ENCODE results near the gene CTDP1. TPM values are rescaled to one million over a fixed set of nuclear protein-coding genes. Genes with fewer than 3 reads are reported as not detected.

CTDP1 gene
- total and polyA plus RNA-seq, 4 donors = 7.0 to 19.8 (median 16.7) TPM

DNA sequence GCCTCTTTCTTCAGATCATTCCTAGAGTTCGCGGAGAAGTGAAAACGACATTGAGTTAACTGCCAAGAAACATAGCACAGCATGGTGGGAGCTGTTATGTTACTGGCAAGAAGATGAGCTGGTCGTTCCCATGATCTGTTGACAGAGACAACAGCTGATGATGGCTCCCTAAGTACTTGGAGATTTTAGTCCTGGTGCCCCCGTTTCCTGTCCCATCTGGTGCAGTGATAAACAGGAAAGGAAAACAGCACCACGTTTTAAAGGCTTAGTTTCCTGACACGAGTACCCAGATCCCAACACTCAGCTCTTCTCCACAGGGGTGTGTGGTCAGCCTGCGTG, 61.7 kb downstream of the CTDP1 start:
- Histone ChIP-seq H3K4me1 (ENCODE audit: control insufficient read depth in 1 of 2, insufficient read depth in 2 of 2, low read length in 2 of 2) (no peaks in the 10 kb centered on the region), H3K27ac (ENCODE audit: low read depth in 1 of 2, low read length in 2 of 2) (no peak overlapping the region), H3K4me3 (ENCODE audit: low read length in 2 of 2) (no peak overlapping the region), H3K9me3 (ENCODE audit: control insufficient read depth, low read length) (no peaks in the 10 kb centered on the region), H3K36me3 (ENCODE audit: control insufficient read depth in 1 of 2, insufficient read depth in 2 of 2, low read length in 1 of 2) (peaks cover 5 to 6% of the 10 kb centered on the region in 2 donors), H3K27me3 (ENCODE audit: control insufficient read depth in 1 of 2, insufficient read depth in 2 of 2, low read length in 1 of 2) (no peaks in the 10 kb centered on the region)
- DNase-seq (no peak), ATAC-seq (ENCODE audit: low FRiP score) (no peak)
- WGBS, 2 donors = 66 to 76% methylated on average over 8 of the region's 8 CpGs
- intact Hi-C loops (cut with DNase I) = no loop called here

DNA sequence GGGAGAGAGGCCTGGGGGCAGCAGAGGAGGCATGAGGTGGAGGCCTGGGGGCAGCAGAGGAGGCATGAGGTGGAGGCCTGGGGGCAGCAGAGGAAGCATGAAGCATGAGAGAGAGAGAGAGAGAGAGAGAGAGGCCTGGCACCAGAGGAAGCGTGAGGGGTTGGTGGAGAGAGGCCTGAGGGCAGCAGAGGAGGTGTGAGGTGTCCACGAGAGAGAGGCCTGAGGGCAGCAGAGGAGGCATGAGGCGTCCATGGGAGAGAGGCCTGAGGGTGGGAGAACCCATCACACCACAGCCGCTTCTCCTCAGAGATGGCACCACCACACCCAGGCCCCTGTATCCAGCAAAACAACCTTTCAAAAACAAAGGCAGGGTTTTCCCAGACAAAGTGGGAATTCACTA, 62.5 kb downstream of the CTDP1 start:
- intact Hi-C loops (cut with DNase I) = no loop called here
- H3K9me3 ChIP-seq (ENCODE audit: control insufficient read depth, low read length) = no peaks in the 10 kb centered on the region
- DNase-seq (peak in 1 of 2 donors; percentile 17), ATAC-seq (ENCODE audit: low FRiP score) (no peak)
- no peaks in the 10 kb centered on the region for H3K27me3 ChIP-seq (ENCODE audit: control insufficient read depth in 1 of 2, insufficient read depth in 2 of 2, low read length in 1 of 2)
- peaks cover 2 to 6% of the 10 kb centered on the region in 2 donors for H3K36me3 ChIP-seq (ENCODE audit: control insufficient read depth in 1 of 2, insufficient read depth in 2 of 2, low read length in 1 of 2)
- no peak overlapping the region for H3K27ac ChIP-seq (ENCODE audit: low read depth in 1 of 2, low read length in 2 of 2)
- H3K4me3 ChIP-seq (ENCODE audit: low read length in 2 of 2) = no peak overlapping the region
- no peaks in the 10 kb centered on the region for H3K4me1 ChIP-seq (ENCODE audit: control insufficient read depth in 1 of 2, insufficient read depth in 2 of 2, low read length in 2 of 2)
- WGBS, 2 donors = 96 to 99% methylated on average over 4 of the region's 4 CpGs

DNA sequence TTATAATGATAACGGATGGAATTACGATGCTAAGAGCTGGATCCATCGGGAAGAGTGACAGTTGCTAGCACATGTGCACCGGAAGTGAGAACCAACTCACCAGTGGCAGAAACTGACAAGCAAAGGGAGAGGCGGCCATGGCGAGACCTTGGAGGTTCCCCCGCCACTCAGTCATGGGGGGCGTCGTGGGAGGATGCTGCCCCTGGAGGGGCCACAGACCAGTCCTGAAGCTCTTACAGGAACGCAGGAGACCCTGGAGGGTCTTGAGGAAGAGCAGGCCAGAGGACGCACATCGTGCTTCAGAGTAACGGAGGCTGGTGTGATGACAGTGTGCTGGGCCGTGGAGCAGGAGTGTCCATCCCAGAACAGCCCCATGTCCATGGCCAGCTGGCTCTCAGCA, 65.0 kb downstream of the CTDP1 start:
- H3K4me3 ChIP-seq (ENCODE audit: low read length in 2 of 2) = no peak overlapping the region
- no peaks in the 10 kb centered on the region for H3K27me3 ChIP-seq (ENCODE audit: control insufficient read depth in 1 of 2, insufficient read depth in 2 of 2, low read length in 1 of 2)
- H3K9me3 ChIP-seq (ENCODE audit: control insufficient read depth, low read length) = no peaks in the 10 kb centered on the region
- H3K36me3 ChIP-seq (ENCODE audit: control insufficient read depth in 1 of 2, insufficient read depth in 2 of 2, low read length in 1 of 2) = no peaks in the 10 kb centered on the region
- H3K27ac ChIP-seq (ENCODE audit: low read depth in 1 of 2, low read length in 2 of 2) = no peak overlapping the region
- WGBS, 2 donors = 93 to 95% methylated on average over 14 of the region's 14 CpGs
- ATAC-seq (ENCODE audit: low FRiP score) (no peak), DNase-seq (peak; percentile 6 to 38)
- intact Hi-C loops (cut with DNase I) = no loop called here
- no peaks in the 10 kb centered on the region for H3K4me1 ChIP-seq (ENCODE audit: control insufficient read depth in 1 of 2, insufficient read depth in 2 of 2, low read length in 2 of 2)

DNA sequence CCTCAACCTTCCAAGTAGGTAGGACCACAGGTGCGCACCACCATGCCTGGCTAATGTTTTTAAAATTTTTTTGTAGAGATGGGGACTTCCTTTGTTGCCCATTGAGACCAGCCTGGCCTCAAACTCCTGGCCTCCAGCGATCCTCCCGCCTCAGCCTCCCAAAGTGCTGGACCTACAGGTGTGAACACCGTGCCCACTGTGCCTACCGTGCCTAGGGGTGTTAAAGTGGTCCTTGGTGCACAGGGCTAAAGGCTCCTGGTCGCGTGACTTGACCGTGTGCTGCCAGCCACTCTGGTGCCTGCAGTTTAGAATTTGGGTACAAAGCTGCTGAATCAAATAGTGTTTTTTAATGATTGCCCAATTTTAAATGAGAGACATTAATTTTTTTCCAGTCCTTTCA, 67.1 kb downstream of the CTDP1 start:
- Histone ChIP-seq H3K4me3 (ENCODE audit: low read length in 2 of 2) (no peak overlapping the region), H3K27me3 (ENCODE audit: control insufficient read depth in 1 of 2, insufficient read depth in 2 of 2, low read length in 1 of 2) (no peaks in the 10 kb centered on the region), H3K27ac (ENCODE audit: low read depth in 1 of 2, low read length in 2 of 2) (no peak overlapping the region), H3K4me1 (ENCODE audit: control insufficient read depth in 1 of 2, insufficient read depth in 2 of 2, low read length in 2 of 2) (no peaks in the 10 kb centered on the region), H3K36me3 (ENCODE audit: control insufficient read depth in 1 of 2, insufficient read depth in 2 of 2, low read length in 1 of 2) (no peaks in the 10 kb centered on the region), H3K9me3 (ENCODE audit: control insufficient read depth, low read length) (no peaks in the 10 kb centered on the region)
- intact Hi-C loops (cut with DNase I) = no loop called here
- ATAC-seq (ENCODE audit: low FRiP score) = no peak
- peak; percentile 17 to 54 for DNase-seq
- WGBS, 2 donors = 97 to 98% methylated on average over 8 of the region's 8 CpGs

DNA sequence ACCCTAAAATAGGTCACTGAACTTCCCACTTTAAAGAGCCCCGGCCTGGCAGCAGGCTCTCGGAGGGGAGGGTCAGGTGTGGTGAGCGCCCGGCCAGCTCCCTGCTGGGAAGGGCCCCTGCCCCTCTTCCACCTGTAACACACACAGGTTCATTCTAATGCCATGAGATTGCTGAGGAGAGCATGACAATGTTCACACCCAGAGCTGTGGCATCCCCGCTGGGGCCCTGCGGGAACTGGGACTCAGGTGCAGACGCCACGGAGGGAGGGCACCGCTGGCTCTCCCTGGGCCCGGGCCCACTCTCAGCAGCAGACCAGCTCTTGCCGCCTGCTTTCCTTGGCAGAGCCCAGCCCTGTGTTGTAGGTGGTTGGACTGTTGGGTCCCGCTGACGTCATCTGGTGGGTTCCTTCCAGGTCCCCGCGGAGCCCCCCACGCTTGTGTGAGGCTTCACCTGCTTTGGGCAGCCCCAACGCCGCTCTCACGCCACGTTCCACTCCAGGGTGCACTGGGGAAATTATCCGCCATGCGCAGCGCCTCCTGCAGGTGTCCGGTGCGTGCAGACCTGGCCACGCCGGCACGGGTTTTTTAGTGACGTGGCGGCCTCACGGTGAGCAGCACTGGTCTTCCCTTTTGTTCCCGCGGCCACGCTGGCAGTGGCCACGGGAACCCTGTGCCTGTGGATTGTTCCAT, 67.7 kb downstream of the CTDP1 start:
- Histone ChIP-seq H3K27me3 (ENCODE audit: control insufficient read depth in 1 of 2, insufficient read depth in 2 of 2, low read length in 1 of 2) (no peaks in the 10 kb centered on the region), H3K4me3 (ENCODE audit: low read length in 2 of 2) (no peak overlapping the region), H3K9me3 (ENCODE audit: control insufficient read depth, low read length) (no peaks in the 10 kb centered on the region), H3K27ac (ENCODE audit: low read depth in 1 of 2, low read length in 2 of 2) (no peak overlapping the region), H3K4me1 (ENCODE audit: control insufficient read depth in 1 of 2, insufficient read depth in 2 of 2, low read length in 2 of 2) (no peaks in the 10 kb centered on the region), H3K36me3 (ENCODE audit: control insufficient read depth in 1 of 2, insufficient read depth in 2 of 2, low read length in 1 of 2) (no peaks in the 10 kb centered on the region)
- DNase-seq (peak; percentile 38 to 71), ATAC-seq (ENCODE audit: low FRiP score) (no peak)
- intact Hi-C loops (cut with DNase I) = no loop called here
- 85 to 90% methylated on average over 35 of the region's 35 CpGs for WGBS, 2 donors

DNA sequence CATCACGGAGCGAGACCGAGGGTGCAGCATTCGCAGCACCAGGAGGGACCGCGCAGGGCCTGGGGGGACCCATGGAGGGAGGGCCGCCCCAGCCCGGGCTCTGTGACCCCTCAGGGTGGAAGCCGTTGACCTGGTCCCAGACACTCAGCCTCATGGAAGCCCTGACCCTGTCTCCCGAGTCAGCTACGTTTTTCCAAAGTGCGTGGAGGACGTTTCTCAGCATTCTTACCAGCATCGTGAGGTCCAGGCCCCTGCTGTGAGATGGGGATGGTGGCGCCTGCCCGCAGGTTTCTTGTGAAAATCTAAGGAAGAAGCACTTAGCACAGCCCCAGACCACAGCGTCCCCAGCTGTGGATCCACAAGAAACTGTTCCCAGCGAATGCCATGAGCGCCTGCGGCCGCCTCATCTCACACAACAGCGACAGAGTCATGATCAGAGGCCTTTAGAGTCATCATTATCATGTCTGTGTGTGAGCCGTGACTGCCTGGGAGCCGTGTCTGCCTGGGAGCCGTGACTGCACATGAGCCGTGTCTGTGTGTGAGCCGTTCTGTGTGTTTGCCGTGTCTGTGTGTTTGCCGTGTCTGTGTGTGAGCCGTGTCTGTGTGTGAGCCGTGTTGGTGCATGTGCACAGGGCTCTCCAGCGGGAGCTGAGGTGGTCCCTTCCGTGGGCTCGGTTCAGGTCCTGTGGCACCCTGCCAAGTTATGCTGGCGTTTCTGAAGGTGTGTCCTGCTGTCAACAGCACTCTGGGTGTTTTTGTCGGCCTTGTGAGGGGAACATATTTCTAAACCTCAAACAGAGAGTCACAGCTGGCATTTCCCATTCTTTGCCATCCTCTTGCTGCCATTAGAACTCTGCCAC, 68.9 kb downstream of the CTDP1 start:
- no peaks in the 10 kb centered on the region for H3K27me3 ChIP-seq (ENCODE audit: control insufficient read depth in 1 of 2, insufficient read depth in 2 of 2, low read length in 1 of 2)
- H3K4me3 ChIP-seq (ENCODE audit: low read length in 2 of 2) = no peak overlapping the region
- no peaks in the 10 kb centered on the region for H3K9me3 ChIP-seq (ENCODE audit: control insufficient read depth, low read length)
- H3K4me1 ChIP-seq (ENCODE audit: control insufficient read depth in 1 of 2, insufficient read depth in 2 of 2, low read length in 2 of 2) = no peaks in the 10 kb centered on the region
- 90% methylated on average over 35 to 36 of the region's 36 CpGs for WGBS, 2 donors
- H3K27ac ChIP-seq (ENCODE audit: low read depth in 1 of 2, low read length in 2 of 2) = no peak overlapping the region
- intact Hi-C loops (cut with DNase I) = no loop called here
- DNase-seq = peak; percentile 30 to 65
- no peak for ATAC-seq (ENCODE audit: low FRiP score)
- peaks cover 0 to 1% of the 10 kb centered on the region in 2 donors for H3K36me3 ChIP-seq (ENCODE audit: control insufficient read depth in 1 of 2, insufficient read depth in 2 of 2, low read length in 1 of 2)

DNA sequence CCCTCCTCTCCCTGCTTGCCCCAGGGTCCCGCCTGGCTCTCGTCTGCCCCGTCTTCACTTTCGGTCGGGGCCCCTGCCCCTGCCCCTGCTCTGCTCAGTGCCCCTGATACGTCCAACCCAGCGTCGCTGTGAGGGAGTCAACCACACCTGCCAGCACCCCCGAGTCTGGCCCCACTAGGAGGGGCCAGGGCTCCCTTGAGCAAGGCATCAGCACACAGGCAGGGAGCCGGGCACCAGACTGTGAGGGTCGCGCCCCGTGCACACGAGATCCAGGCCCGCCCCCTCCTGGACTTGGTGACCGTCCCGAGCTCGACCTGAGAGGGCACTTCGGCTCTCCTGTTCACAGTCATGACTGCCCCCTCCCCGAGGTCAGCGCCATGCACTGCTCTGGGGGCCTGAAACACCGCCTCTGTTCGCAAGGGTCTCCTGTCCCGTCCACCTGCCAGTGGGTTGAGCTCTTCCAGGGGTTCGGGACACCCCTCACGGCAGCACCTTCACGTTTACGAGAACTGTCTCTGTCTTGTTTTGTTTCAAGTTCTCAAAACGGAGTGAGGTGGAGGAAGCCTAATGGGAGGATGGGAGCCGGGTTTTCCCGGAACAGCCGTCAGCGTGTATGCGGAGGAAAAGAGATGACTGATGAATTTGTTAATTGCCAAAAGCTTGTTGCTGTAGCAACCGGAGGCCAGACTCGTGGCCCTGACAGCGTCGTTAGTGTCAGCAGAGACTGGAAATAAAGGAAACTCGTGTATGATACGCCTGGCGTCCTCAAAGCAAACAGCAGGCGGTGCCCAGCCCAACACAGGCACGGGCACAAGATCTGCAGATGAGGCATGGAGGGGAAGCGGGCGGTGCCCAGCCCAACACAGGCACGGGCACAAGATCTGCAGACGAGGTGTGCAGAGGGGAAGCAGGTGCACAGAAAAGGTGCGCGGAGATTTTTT, 69.9 kb downstream of the CTDP1 start:
- WGBS, 2 donors = 87 to 89% methylated on average over 49 of the region's 49 CpGs
- no peaks in the 10 kb centered on the region for H3K4me1 ChIP-seq (ENCODE audit: control insufficient read depth in 1 of 2, insufficient read depth in 2 of 2, low read length in 2 of 2)
- no peak overlapping the region for H3K4me3 ChIP-seq (ENCODE audit: low read length in 2 of 2)
- no peaks in the 10 kb centered on the region for H3K27me3 ChIP-seq (ENCODE audit: control insufficient read depth in 1 of 2, insufficient read depth in 2 of 2, low read length in 1 of 2)
- peak; percentile 38 to 59 for DNase-seq
- no peak overlapping the region for H3K27ac ChIP-seq (ENCODE audit: low read depth in 1 of 2, low read length in 2 of 2)
- ATAC-seq (ENCODE audit: low FRiP score) = no peak
- H3K9me3 ChIP-seq (ENCODE audit: control insufficient read depth, low read length) = no peaks in the 10 kb centered on the region
- intact Hi-C loops (cut with DNase I) = no loop called here
- H3K36me3 ChIP-seq (ENCODE audit: control insufficient read depth in 1 of 2, insufficient read depth in 2 of 2, low read length in 1 of 2) = peaks cover 3 to 5% of the 10 kb centered on the region in 2 donors

DNA sequence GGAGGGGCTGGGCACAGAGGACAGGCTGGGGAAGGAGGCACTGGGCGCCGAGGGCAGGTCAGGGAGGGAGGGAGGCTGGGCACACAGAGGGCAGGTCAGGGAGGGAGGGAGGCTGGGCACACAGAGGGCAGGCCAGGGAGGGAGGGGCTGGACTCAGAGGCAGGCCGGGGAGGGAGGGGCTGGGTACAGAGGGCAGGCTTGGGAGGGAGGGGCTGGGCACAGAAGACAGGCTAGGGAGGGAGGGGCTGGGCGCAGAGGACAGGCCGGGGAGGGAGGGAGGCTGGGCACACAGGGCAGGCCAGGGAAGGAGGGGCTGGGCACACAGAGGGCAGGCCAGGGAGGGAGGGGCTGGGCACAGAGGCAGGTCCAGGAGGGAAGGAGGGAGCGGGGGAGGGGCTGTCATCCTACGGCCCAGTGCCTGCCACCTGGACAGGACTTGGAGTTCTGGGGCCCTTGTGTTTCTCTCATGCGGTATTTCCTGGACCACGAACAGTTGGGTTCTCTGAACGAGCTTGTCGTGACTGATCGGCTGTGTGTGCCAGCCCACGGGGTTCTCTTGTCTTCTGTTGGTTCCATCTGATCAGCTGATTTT, 71.5 kb downstream of the CTDP1 start:
- no peak for ATAC-seq (ENCODE audit: low FRiP score)

More for the DNA sequence above, 71.5 kb downstream of the CTDP1 start:
- Histone ChIP-seq H3K27me3 (ENCODE audit: control insufficient read depth in 1 of 2, insufficient read depth in 2 of 2, low read length in 1 of 2) (no peaks in the 10 kb centered on the region), H3K4me1 (ENCODE audit: control insufficient read depth in 1 of 2, insufficient read depth in 2 of 2, low read length in 2 of 2) (no peaks in the 10 kb centered on the region), H3K36me3 (ENCODE audit: control insufficient read depth in 1 of 2, insufficient read depth in 2 of 2, low read length in 1 of 2) (peaks cover 4 to 5% of the 10 kb centered on the region in 2 donors), H3K27ac (ENCODE audit: low read depth in 1 of 2, low read length in 2 of 2) (no peak overlapping the region), H3K9me3 (ENCODE audit: control insufficient read depth, low read length) (no peaks in the 10 kb centered on the region), H3K4me3 (ENCODE audit: low read length in 2 of 2) (no peak overlapping the region)
- DNase-seq = peak; percentile 43 to 57
- intact Hi-C loops (cut with DNase I) = no loop called here
- WGBS, 2 donors = 84 to 94% methylated on average over 8 to 13 of the region's 13 CpGs
